H1 (cell line): ENCODE results near the gene CCBE1. TPM values are rescaled to one million over a fixed set of nuclear protein-coding genes. Genes with fewer than 3 reads are reported as not detected.

ENCODE experiments used
- CTCF ChIA-PET: fragments of 300-600 bp; sonication (Branson Sonifier 250); formaldehyde crosslinking; loops from one replicate; lab custom pipeline; 2021; ENCODE audit not compliant: partially characterized antibody; lab: Charles Lee
- POLR2A ChIA-PET: fragments of 300-600 bp; sonication (Branson Sonifier 250); formaldehyde crosslinking; loops from one replicate; lab custom pipeline; 2021; ENCODE audit warnings: inconsistent platforms; ENCODE audit not compliant: partially characterized antibody; lab: Charles Lee
- DNase-seq, 2 experiments: peaks; one replicate each; pipeline versions ENCODE4 v3.0.0 to v3.0.0-alpha.2; 2010 to 2022; ENCODE audit warnings: low spot score in 2 of 2, low read depth in 1 of 2, mixed read lengths in 1 of 2
- FAIRE-seq: peaks from 2 replicates; lab custom pipeline; 2011; peaks lifted over from hg19 to GRCh38; lab: Jason Lieb, UNC
- H2AFZ ChIP-seq: 2 replicates; pipeline ENCODE4 v1.8.1; 2012; ENCODE audit warnings: low read length, inconsistent platforms
- H2AK5ac ChIP-seq: 2 replicates; pipeline ENCODE4 v1.6.1; 2013; ENCODE audit warnings: low read depth, low read length
- H2BK120ac ChIP-seq: replicated peaks from 2 replicates; pipeline ENCODE3; 2013; ENCODE audit warnings: low read depth, low read length, inconsistent platforms
- H2BK12ac ChIP-seq: 2 replicates; pipeline ENCODE4 v1.6.1; 2013; ENCODE audit warnings: low read depth, low read length
- H2BK15ac ChIP-seq: 2 replicates; pipeline ENCODE4 v1.6.1; 2013; ENCODE audit warnings: low read length
- H2BK20ac ChIP-seq: 2 replicates; pipeline ENCODE4 v1.6.1; 2013; ENCODE audit warnings: low read length
- H2BK5ac ChIP-seq: 2 replicates; pipeline ENCODE4 v1.6.1; 2013; ENCODE audit warnings: low read depth, low read length
- H3K14ac ChIP-seq: 2 replicates; pipeline ENCODE4 v1.6.1; 2013; ENCODE audit warnings: inconsistent platforms; ENCODE audit not compliant: insufficient read length
- H3K18ac ChIP-seq: 2 replicates; pipeline ENCODE4 v1.6.1; 2013; ENCODE audit warnings: low read length; ENCODE audit errors: extremely low read depth
- H3K23ac ChIP-seq: 2 replicates; pipeline ENCODE4 v1.6.1; 2013; ENCODE audit warnings: inconsistent platforms; ENCODE audit not compliant: insufficient read length
- H3K23me2 ChIP-seq: 2 replicates; pipeline ENCODE4 v1.6.1; 2013; ENCODE audit warnings: low read depth, low read length
- H3K27ac ChIP-seq: 2 replicates; pipeline ENCODE4 v1.6.1; 2011; ENCODE audit warnings: low read depth, low read length, inconsistent platforms
- H3K27me3 ChIP-seq, 4 experiments: replicated peaks in 1 of 4; 1 replicate in 1 of 4; 2 replicates in 3 of 4; pipeline versions ENCODE4 v1.6.1 to v1.8.1; 2011 to 2013; ENCODE audit warnings: low read length in 3 of 4, mild to moderate bottlenecking in 3 of 4, inconsistent platforms in 2 of 4, mixed read lengths in 2 of 4, moderate library complexity in 1 of 4; ENCODE audit not compliant: control insufficient read depth in 3 of 4, insufficient read depth in 3 of 4; ENCODE audit errors: extremely low read depth in 1 of 4
- H3K36me3 ChIP-seq, 4 experiments: 2 replicates each; pipeline versions ENCODE4 v1.6.1 to v1.8.1; 2011 to 2013; ENCODE audit warnings: mild to moderate bottlenecking in 4 of 4, low read length in 3 of 4, moderate library complexity in 2 of 4, control low read depth in 1 of 4, inconsistent platforms in 1 of 4; ENCODE audit not compliant: insufficient read depth in 4 of 4, control insufficient read depth in 2 of 4
- H3K4ac ChIP-seq: replicated peaks from 2 replicates; pipeline ENCODE3; 2013; ENCODE audit warnings: low read length, low read depth, mixed read lengths, inconsistent platforms; ENCODE audit not compliant: insufficient read length
- H3K4me1 ChIP-seq, 4 experiments: replicated peaks in 1 of 4; 1 replicate in 1 of 4; 2 replicates in 3 of 4; pipeline versions ENCODE4 v1.6.1 to v1.8.1; 2011 to 2013; ENCODE audit warnings: low read length in 3 of 4, inconsistent platforms in 2 of 4, mixed read lengths in 1 of 4; ENCODE audit not compliant: insufficient read depth in 4 of 4, control insufficient read depth in 3 of 4
- H3K4me2 ChIP-seq, 2 experiments: 2 replicates each; pipeline versions ENCODE4 v1.6.1 to v1.8.1; 2011 to 2013; ENCODE audit warnings: low read depth in 2 of 2, low read length in 2 of 2, control low read depth in 1 of 2, inconsistent platforms in 1 of 2, mild to moderate bottlenecking in 1 of 2; ENCODE audit not compliant: insufficient read depth in 1 of 2
- H3K4me3 ChIP-seq, 4 experiments: fragments of 200-600, 300-600 bp in 1 of 4; sonication (generic), shearing (Covaris generic), sonication (Bioruptor Twin) in 1 of 4; 2 replicates each; pipeline versions ENCODE4 v1.5.1 to v1.8.1; 2011 to 2016; ENCODE audit warnings: low read length in 4 of 4, low read depth in 3 of 4, control low read depth in 2 of 4, inconsistent platforms in 2 of 4, mild to moderate bottlenecking in 2 of 4, mixed read lengths in 1 of 4, moderate library complexity in 1 of 4; ENCODE audit not compliant: insufficient read depth in 2 of 4; ENCODE audit errors: extremely low read depth in 1 of 4
- H3K56ac ChIP-seq: replicated peaks from 2 replicates; pipeline ENCODE3; 2013; ENCODE audit warnings: low read depth, mild to moderate bottlenecking, mixed read lengths, low read length, inconsistent platforms; ENCODE audit not compliant: insufficient read length
- H3K79me1 ChIP-seq: 2 replicates; pipeline ENCODE4 v1.6.1; 2013; ENCODE audit warnings: low read depth, low read length, control low read depth
- H3K79me2 ChIP-seq, 2 experiments: 2 replicates each; pipeline versions ENCODE4 v1.6.1 to v1.8.1; 2012 to 2013; ENCODE audit warnings: low read length in 2 of 2, mild to moderate bottlenecking in 2 of 2, inconsistent platforms in 1 of 2; ENCODE audit not compliant: insufficient read depth in 2 of 2, control insufficient read depth in 1 of 2
- H3K9ac ChIP-seq, 4 experiments: replicated peaks in 1 of 4; 1 replicate in 1 of 4; 2 replicates in 3 of 4; pipeline versions ENCODE4 v1.6.1 to v1.8.1; 2011 to 2013; ENCODE audit warnings: low read depth in 3 of 4, low read length in 3 of 4, control low read depth in 2 of 4, mild to moderate bottlenecking in 2 of 4, moderate library complexity in 2 of 4, inconsistent platforms in 1 of 4; ENCODE audit errors: extremely low read depth in 1 of 4
- H3K9me3 ChIP-seq, 2 experiments: 2 replicates each; pipeline versions ENCODE4 v1.6.1 to v1.8.1; 2012 to 2013; ENCODE audit warnings: mild to moderate bottlenecking in 2 of 2, moderate library complexity in 2 of 2, control low read depth in 1 of 2, inconsistent platforms in 1 of 2, low read depth in 1 of 2, low read length in 1 of 2, mixed read lengths in 1 of 2; ENCODE audit not compliant: insufficient read depth in 2 of 2
- H4K20me1 ChIP-seq, 2 experiments: replicated peaks in 1 of 2; 2 replicates each; pipeline versions ENCODE3 to v1.8.1; 2011 to 2013; ENCODE audit warnings: inconsistent platforms in 2 of 2, low read length in 2 of 2, mild to moderate bottlenecking in 1 of 2; ENCODE audit not compliant: insufficient read depth in 2 of 2, control insufficient read depth in 1 of 2
- H4K5ac ChIP-seq: 2 replicates; pipeline ENCODE4 v1.6.1; 2013; ENCODE audit warnings: low read length, low read depth, mixed read lengths, inconsistent platforms; ENCODE audit not compliant: insufficient read length
- H4K8ac ChIP-seq: 2 replicates; pipeline ENCODE4 v1.8.0; 2013; ENCODE audit warnings: mild to moderate bottlenecking, moderate library complexity, low read length, inconsistent platforms; ENCODE audit not compliant: insufficient read depth; ENCODE audit errors: extremely low read depth
- H4K91ac ChIP-seq: replicated peaks from 2 replicates; pipeline ENCODE3; 2013; ENCODE audit warnings: low read length, mixed read lengths, inconsistent platforms; ENCODE audit not compliant: insufficient read length
- EP300 ChIP-seq, 2 experiments: IDR thresholded peaks; 1 replicate in 1 of 2; 2 replicates in 1 of 2; pipeline ENCODE4 v1.6.1; 2011 to 2012; ENCODE audit warnings: low read depth in 2 of 2, low read length in 2 of 2, mild to moderate bottlenecking in 2 of 2, borderline replicate concordance in 1 of 2, inconsistent platforms in 1 of 2, moderate library complexity in 1 of 2
- FOSL1 ChIP-seq: IDR thresholded peaks from 2 replicates; pipeline ENCODE4 v1.6.1; 2011; ENCODE audit warnings: mild to moderate bottlenecking, low read depth, low read length, moderate library complexity; ENCODE audit not compliant: insufficient read depth
- GABPA ChIP-seq: IDR thresholded peaks from 2 replicates; pipeline ENCODE4 v1.6.1; 2011; ENCODE audit warnings: mild to moderate bottlenecking, low read length, moderate library complexity, borderline replicate concordance; ENCODE audit not compliant: insufficient read depth
- MAFK ChIP-seq: IDR thresholded peaks from 2 replicates; pipeline ENCODE4 v1.6.1; 2012; ENCODE audit warnings: low read depth, mild to moderate bottlenecking, improper control_type of control experiment, low read length
- MAX ChIP-seq: IDR thresholded peaks from 2 replicates; pipeline ENCODE4 v1.6.1; 2012; ENCODE audit warnings: inconsistent platforms
- NANOG ChIP-seq: IDR thresholded peaks from 2 replicates; pipeline ENCODE4 v1.6.1; 2011; ENCODE audit warnings: low read length, low read depth, mild to moderate bottlenecking, inconsistent platforms; ENCODE audit not compliant: insufficient read depth, poor library complexity, severe bottlenecking
- PHF8 ChIP-seq: fragments of 200-600 bp; sonication (generic); conservative IDR thresholded peaks from 2 replicates; pipeline ENCODE4 v1.7.1; 2012; ENCODE audit warnings: low read depth, mild to moderate bottlenecking, inconsistent platforms, low read length, moderate library complexity
- RBBP5 ChIP-seq: IDR thresholded peaks from 2 replicates; pipeline ENCODE4 v1.7.1; 2012; ENCODE audit warnings: low read depth, mild to moderate bottlenecking, inconsistent platforms, low read length, moderate library complexity, borderline replicate concordance
- RXRA ChIP-seq: IDR thresholded peaks from 2 replicates; pipeline ENCODE4 v1.6.1; 2011; ENCODE audit warnings: low read depth, mild to moderate bottlenecking, low read length, moderate library complexity; ENCODE audit not compliant: insufficient read depth
- SRF ChIP-seq: IDR thresholded peaks from 2 replicates; pipeline ENCODE4 v1.6.1; 2011; ENCODE audit warnings: mild to moderate bottlenecking, low read depth, low read length, moderate library complexity
- TCF12 ChIP-seq: IDR thresholded peaks from 2 replicates; pipeline ENCODE4 v1.6.1; 2011; ENCODE audit warnings: low read depth, mild to moderate bottlenecking, low read length
- TEAD4 ChIP-seq: IDR thresholded peaks from 2 replicates; pipeline ENCODE4 v1.6.1; 2012; ENCODE audit warnings: low read depth, low read length, inconsistent platforms, mixed read lengths
- USF2 ChIP-seq: IDR thresholded peaks from 2 replicates; pipeline ENCODE4 v1.6.1; 2011; ENCODE audit warnings: low read length, improper control_type of control experiment
- WGBS, 2 experiments: shearing (Covaris generic) in 1 of 2; methylation state at CpG; one replicate each; pipeline versions ENCODE4 v1.1.6 to v1.1.7; 2013 to 2015; ENCODE audit warnings: low lambda C conversion rate in 2 of 2, mixed read lengths in 2 of 2, inconsistent platforms in 1 of 2, low coverage in 1 of 2, missing lambda C conversion rate in 1 of 2; ENCODE audit not compliant: insufficient replicate concordance in 2 of 2, insufficient coverage in 1 of 2, insufficient read length in 1 of 2; ENCODE audit errors: extremely low coverage in 1 of 2, missing lambda C conversion rate in 1 of 2; 5-methylcytosine and 5-hydroxymethylcytosine counted together
- polyA plus RNA-seq, 7 experiments: library from polyadenylated mRNA; depleted of rRNA in 3 of 7; stranded (reverse) in 5 of 7; unstranded in 2 of 7; fragments of >200 nt in 5 of 7; fragments of 200-250 nt in 2 of 7; gene quantifications; 1 replicate in 5 of 7; 2 replicates in 1 of 7; 4 replicates in 1 of 7; pipeline versions ENCODE4 v1.2.1 to v1.2.3, GENCODE V29; 2011 to 2013; ENCODE audit warnings: missing spikeins in 2 of 7, mixed read lengths in 2 of 7
- total RNA-seq: library from RNA; stranded (reverse); fragmentation: NEBNext Ultra II Directional; extraction: Animal tissue kit (Norgen Biotek cat#: 25700); gene quantifications from 2 replicates; pipeline ENCODE4 v1.2.1, GENCODE V29; 2021

CCBE1 gene
- total and polyA plus RNA-seq, 2 of the 8 experiments (the other 6 are each of a cell fraction or from before 2014, with no cell fraction given), result 2.1 to 2.6 TPM

- Histone ChIP-seq H3K27ac (no peak overlapping the region), H3K4me3 (no peak overlapping the region)
- TF ChIP-seq TEAD4 (no peak), TCF12 (no peak), MAFK (no peak), EP300 (IDR thresholded peaks at IDR 0.05; ENCODE audit: borderline replicate concordance in 1 of 2, low read depth in 2 of 2, low read length in 2 of 2) (no peak), RXRA (no peak), SRF (no peak), USF2 (no peak), FOSL1 (no peak), PHF8 (no peak), RBBP5 (no peak), NANOG (no peak), GABPA (no peak), MAX (no peak)
Measured at GRCh38 chr18:59674903-59675270, 22.3 kb downstream of the CCBE1 start.

More at GRCh38 chr18:59674903-59675270, 22.3 kb downstream of the CCBE1 start:
- Histone ChIP-seq H3K14ac (no peak overlapping the region), H2BK15ac (no peak overlapping the region), H3K27me3 (no peaks in the 10 kb centered on the region), H2BK120ac (no peak overlapping the region), H4K5ac (no peak overlapping the region), H3K23ac (no peak overlapping the region), H3K9ac (no peak overlapping the region), H3K56ac (no peak overlapping the region), H2BK5ac (no peak overlapping the region), H2BK20ac (no peak overlapping the region), H3K18ac (no peak overlapping the region), H3K4ac (no peak overlapping the region), H3K23me2 (no peaks in the 10 kb centered on the region), H4K20me1 (no peaks in the 10 kb centered on the region), H4K91ac (no peak overlapping the region), H2AK5ac (no peak overlapping the region), H3K79me1 (no peaks in the 10 kb centered on the region), H3K9me3 (no peaks in the 10 kb centered on the region), H3K36me3 (no peaks in the 10 kb centered on the region), H3K79me2 (no peaks in the 10 kb centered on the region), H3K4me1 (no peaks in the 10 kb centered on the region), H3K4me2 (no peak overlapping the region), H2BK12ac (no peak overlapping the region), H2AFZ (no peak overlapping the region), H4K8ac (no peak overlapping the region)
- POLR2A ChIA-PET, result no interaction called here
- DNase-seq (no peak), FAIRE-seq (no peak)
- CTCF ChIA-PET, result interaction anchor here (0.9 to 1.6 kb wide), 2 partner anchors 22 to 51 kb away, joined by 3 to 4 read pairs; partner anchors contain the start of gene CCBE1
- WGBS, 2 experiments, result 92% methylated on average over 1 of the region's 1 CpG; no CpG with 5 or more reads in 1 of the 2 experiments
